ENCODE results near the gene LSM3. TPM values are rescaled to one million over a fixed set of nuclear protein-coding genes. Genes with fewer than 3 reads are reported as not detected.
A peak's percentile ranks its signal among the peaks of the same experiment; 100 is the strongest.

LSM3 gene
- total and polyA plus RNA-seq, 9 of the 15 experiments (the other 6 are each of a cell fraction or from before 2014, with no cell fraction given): 33.8 to 203 (median 61.2) TPM

GRCh38 chr3:14178247-14179113, at the start of gene LSM3, which contains the start of gene XPC (continued):
- TF ChIP-seq, protein P1, sequence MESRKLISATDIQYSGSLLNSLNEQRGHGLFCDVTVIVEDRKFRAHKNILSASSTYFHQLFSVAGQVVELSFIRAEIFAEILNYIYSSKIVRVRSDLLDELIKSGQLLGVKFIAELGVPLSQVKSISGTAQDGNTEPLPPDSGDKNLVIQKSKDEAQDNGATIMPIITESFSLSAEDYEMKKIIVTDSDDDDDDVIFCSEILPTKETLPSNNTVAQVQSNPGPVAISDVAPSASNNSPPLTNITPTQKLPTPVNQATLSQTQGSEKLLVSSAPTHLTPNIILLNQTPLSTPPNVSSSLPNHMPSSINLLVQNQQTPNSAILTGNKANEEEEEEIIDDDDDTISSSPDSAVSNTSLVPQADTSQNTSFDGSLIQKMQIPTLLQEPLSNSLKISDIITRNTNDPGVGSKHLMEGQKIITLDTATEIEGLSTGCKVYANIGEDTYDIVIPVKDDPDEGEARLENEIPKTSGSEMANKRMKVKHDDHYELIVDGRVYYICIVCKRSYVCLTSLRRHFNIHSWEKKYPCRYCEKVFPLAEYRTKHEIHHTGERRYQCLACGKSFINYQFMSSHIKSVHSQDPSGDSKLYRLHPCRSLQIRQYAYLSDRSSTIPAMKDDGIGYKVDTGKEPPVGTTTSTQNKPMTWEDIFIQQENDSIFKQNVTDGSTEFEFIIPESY (CRISPR knock-in tag; IDR thresholded peaks at IDR 0.05): 0 out of 2 replicates have a peak, but pooled peaks have one; percentile 60
- TF ChIP-seq ZFP91 (CRISPR knock-in tag; IDR thresholded peaks at IDR 0.05) (0 out of 2 replicates have a peak, but pooled peaks have one; percentile 20), TAF7 (tag; IDR thresholded peaks at IDR 0.05) (peak; percentile 92), NFIC (IDR thresholded peaks at IDR 0.05) (peak; percentile 71), SRSF7 (optimal IDR thresholded peaks at IDR 0.05; ENCODE audit: low read depth, low read length) (no peak), HMGN3 (IDR thresholded peaks at IDR 0.05; ENCODE audit: borderline replicate concordance, extremely low read depth, insufficient read length, low read depth, low read length) (no peak), JUN (IDR thresholded peaks at IDR 0.05; ENCODE audit: borderline replicate concordance, low read depth, low read length) (no peak), JUN (CRISPR knock-in tag; IDR thresholded peaks at IDR 0.05; ENCODE audit: borderline replicate concordance) (peak; percentile 24; the same call in 1 of the 2 replicates), SMAD4 (CRISPR knock-in tag; conservative IDR thresholded peaks at IDR 0.05) (peak; percentile 95), KDM5B (IDR thresholded peaks at IDR 0.05; ENCODE audit: insufficient replicate concordance, low read depth, low read length) (peak; percentile 95), CHD2 (IDR thresholded peaks at IDR 0.05; ENCODE audit: low read depth, low read length) (peak; percentile 100), MCM5 (IDR thresholded peaks at IDR 0.05; ENCODE audit: low read depth) (no peak), MAZ (CRISPR knock-in tag; conservative IDR thresholded peaks at IDR 0.05 in 1 of 2, IDR thresholded peaks at IDR 0.05 in 1 of 2) (peak; percentile 90 to 91), RCOR1 (IDR thresholded peaks at IDR 0.05; ENCODE audit: borderline replicate concordance in 1 of 2, low read depth in 2 of 2, low read length in 2 of 2) (no peak; a peak in 2 of 4 replicates), ETS1 (conservative IDR thresholded peaks at IDR 0.05; ENCODE audit: control insufficient read depth, low read depth, low read length) (peak; percentile 90; the same call in 1 of the 2 replicates), ADNP (tag; IDR thresholded peaks at IDR 0.05) (no peak), ZFX (CRISPR knock-in tag; IDR thresholded peaks at IDR 0.05) (peak; percentile 100), NONO (IDR thresholded peaks at IDR 0.05; ENCODE audit: low read depth in 2 of 2, low read length in 1 of 2) (peak; percentile 80 to 81), MAFG (tag; conservative IDR thresholded peaks at IDR 0.05) (no peak), POLR3A (IDR thresholded peaks at IDR 0.05; ENCODE audit: borderline replicate concordance, extremely low read depth, insufficient read depth, insufficient read length) (no peak), HOXB6 (CRISPR knock-in tag; IDR thresholded peaks at IDR 0.05; ENCODE audit: borderline replicate concordance) (no peak)

Measured in K562 (cell line).